A549 (cell line): Measurements from ENCODE around the gene KLB. TPM values are rescaled to one million over a fixed set of nuclear protein-coding genes. Genes with fewer than 3 reads are reported as not detected.
A peak's percentile ranks its signal among the peaks of the same experiment; 100 is the strongest.

Source experiments
- ATAC-seq, 2 experiments: fragments of 200-7000 bp in 1 of 2; fragments of >200 bp in 1 of 2; cut with Nextera tagmentation in 1 of 2; cut with Tn5 transposase in 1 of 2; 3 replicates each; pipeline versions ENCODE4 v1.8.0 to v1.9.1; 2018 to 2020; ENCODE audit warnings: mild to moderate bottlenecking in 1 of 2, moderate library complexity in 1 of 2
- CTCF ChIA-PET: fragments of 300-600 bp; sonication (Branson Sonifier 250); formaldehyde crosslinking; extraction: SDS; loops from one replicate; lab custom pipeline; 2021; ENCODE audit warnings: antibody characterized with exemption, inconsistent platforms; lab: Yijun Ruan, JAX
- POLR2A ChIA-PET: fragments of 350-600 bp; formaldehyde crosslinking; extraction: SDS; loops from one replicate; lab custom pipeline; 2021; ENCODE audit warnings: antibody characterized with exemption, inconsistent platforms; lab: Yijun Ruan, JAX
- DNase-seq, 2 experiments: peaks; one replicate each; pipeline versions ENCODE4 v3.0.0 to v3.0.0-alpha.2; 2011 to 2016; ENCODE audit warnings: low read depth in 1 of 2, low spot score in 1 of 2
- FAIRE-seq: peaks from 2 replicates; lab custom pipeline; 2011; peaks lifted over from hg19 to GRCh38; lab: Jason Lieb, UNC
- H3K27ac ChIP-seq, 2 experiments: fragments of >200 bp; sonication (Bioruptor Twin); formaldehyde crosslinking; 3 replicates each; pipeline ENCODE4 v1.5.1; 2016 to 2017
- H3K4me1 ChIP-seq: fragments of >200 bp; sonication (Bioruptor Twin); formaldehyde crosslinking; 3 replicates; pipeline ENCODE4 v1.6.1; 2016
- H3K4me2 ChIP-seq: fragments of >200 bp; sonication (Bioruptor Twin); formaldehyde crosslinking; 3 replicates; pipeline ENCODE4 v1.6.1; 2016
- H3K4me3 ChIP-seq: fragments of >200 bp; sonication (Bioruptor Twin); formaldehyde crosslinking; 3 replicates; pipeline ENCODE4 v1.5.1; 2016
- H3K9me3 ChIP-seq: fragments of >200 bp; sonication (Bioruptor Twin); formaldehyde crosslinking; 3 replicates; pipeline ENCODE4 v1.6.1; 2016
- CBX8 ChIP-seq: fragments of 200-600 bp; sonication (generic); IDR thresholded peaks from 2 replicates; pipeline ENCODE4 v1.6.1; 2016
- CEBPB ChIP-seq, 2 experiments: fragments of >200 bp in 1 of 2; sonication (Bioruptor Twin) in 1 of 2; formaldehyde crosslinking in 1 of 2; IDR thresholded peaks; 2 replicates each; pipeline ENCODE4 v1.6.1; 2012 to 2016
- CHD2 ChIP-seq: fragments of 150-350 bp; IDR thresholded peaks from 2 replicates; pipeline ENCODE4 v1.6.1; 2014; ENCODE audit warnings: low read length; ENCODE audit not compliant: partially characterized antibody
- CTCF ChIP-seq: fragments of >200 bp; sonication (Bioruptor Twin); formaldehyde crosslinking; IDR thresholded peaks from 3 replicates; pipeline ENCODE4 v1.5.1; 2016
- E2F6 ChIP-seq: IDR thresholded peaks from 2 replicates; pipeline ENCODE4 v1.6.1; 2012; ENCODE audit warnings: low read depth, borderline replicate concordance
- ELK1 ChIP-seq: fragments of 150-350 bp; IDR thresholded peaks from 2 replicates; pipeline ENCODE4 v1.6.1; 2014; ENCODE audit warnings: low read depth, mild to moderate bottlenecking, low read length
- FOSL2 ChIP-seq, 2 experiments: fragments of 450-650 bp in 1 of 2; fragments of >200 bp in 1 of 2; sonication (Bioruptor Twin) in 1 of 2; formaldehyde crosslinking; IDR thresholded peaks; 2 replicates each; pipeline versions ENCODE4 v1.5.0 to v1.6.1; 2016 to 2020; ENCODE audit warnings: mild to moderate bottlenecking in 1 of 2, moderate library complexity in 1 of 2
- HDAC2 ChIP-seq: fragments of 200-600 bp; sonication (generic); IDR thresholded peaks from 2 replicates; pipeline ENCODE4 v1.6.1; 2016
- HES2 ChIP-seq: fragments of >200 bp; sonication (Bioruptor Twin); formaldehyde crosslinking; IDR thresholded peaks from 2 replicates; pipeline ENCODE4 v1.6.1; 2016
- HMGXB4 ChIP-seq: fragments of 250-450 bp; sonication (Bioruptor Pico); IDR thresholded peaks from 2 replicates; pipeline ENCODE4 v1.5.0; 2021; ENCODE audit warnings: mild to moderate bottlenecking, moderate library complexity, borderline replicate concordance
- JUN ChIP-seq, 2 experiments: fragments of >200 bp; sonication (Bioruptor Twin); formaldehyde crosslinking; IDR thresholded peaks; 2 replicates in 1 of 2; 3 replicates in 1 of 2; pipeline ENCODE4 v1.6.1; 2016 to 2017
- JUNB ChIP-seq: fragments of >200 bp; sonication (Bioruptor Twin); formaldehyde crosslinking; IDR thresholded peaks from 2 replicates; pipeline ENCODE4 v1.6.1; 2016
- KDM1A ChIP-seq: fragments of 200-600 bp; sonication (generic); IDR thresholded peaks from 2 replicates; pipeline ENCODE4 v1.6.1; 2016; ENCODE audit warnings: low read depth, mild to moderate bottlenecking
- MAFK ChIP-seq: fragments of 450-650 bp; IDR thresholded peaks from 2 replicates; pipeline ENCODE4 v1.6.1; 2014; ENCODE audit not compliant: partially characterized antibody
- MAX ChIP-seq: IDR thresholded peaks from 2 replicates; pipeline ENCODE4 v1.6.1; 2012
- MYC ChIP-seq: IDR thresholded peaks from 2 replicates; pipeline ENCODE4 v1.6.1; 2012; ENCODE audit warnings: mild to moderate bottlenecking, inconsistent platforms, low read length, improper control_type of control experiment, borderline replicate concordance
- NFE2L2 ChIP-seq: fragments of 150-350 bp; conservative IDR thresholded peaks from 2 replicates; pipeline ENCODE4 v1.6.1; 2014; ENCODE audit warnings: low read length
- NR3C1 ChIP-seq: fragments of >200 bp; sonication (Bioruptor Twin); formaldehyde crosslinking; IDR thresholded peaks from 3 replicates; pipeline ENCODE4 v1.6.1; 2017
- RAD21 ChIP-seq, 2 experiments: fragments of >200 bp in 1 of 2; sonication (Bioruptor Twin) in 1 of 2; formaldehyde crosslinking in 1 of 2; IDR thresholded peaks in 1 of 2; conservative IDR thresholded peaks in 1 of 2; 2 replicates in 1 of 2; 3 replicates in 1 of 2; pipeline ENCODE4 v1.6.1; 2012 to 2018; ENCODE audit warnings: inconsistent platforms in 1 of 2
- RFX5 ChIP-seq: fragments of 450-650 bp; IDR thresholded peaks from 2 replicates; pipeline ENCODE4 v1.7.1; 2014; ENCODE audit warnings: antibody characterized with exemption, mild to moderate bottlenecking, moderate library complexity
- SMC3 ChIP-seq: fragments of >200 bp; sonication (Bioruptor Twin); formaldehyde crosslinking; IDR thresholded peaks from 3 replicates; pipeline ENCODE4 v1.6.1; 2018; ENCODE audit warnings: inconsistent platforms
- TP53 ChIP-seq: fragments of 250-450 bp; sonication (Bioruptor Pico); IDR thresholded peaks from 2 replicates; pipeline ENCODE4 v1.5.0; 2021; ENCODE audit warnings: mild to moderate bottlenecking, moderate library complexity
- USF2 ChIP-seq: fragments of 450-650 bp; IDR thresholded peaks from 2 replicates; pipeline ENCODE4 v1.6.1; 2014; ENCODE audit warnings: antibody characterized with exemption
- ZSCAN20 ChIP-seq: fragments of 250-450 bp; sonication (Bioruptor Pico); IDR thresholded peaks from 2 replicates; pipeline ENCODE4 v1.8.0; 2022; ENCODE audit warnings: mild to moderate bottlenecking, moderate library complexity
- WGBS: methylation state at CpG from one replicate; pipeline ENCODE4 v1.1.6; 2017; ENCODE audit errors: missing lambda C conversion rate; 5-methylcytosine and 5-hydroxymethylcytosine counted together
- polyA plus RNA-seq, 4 experiments: library from polyadenylated mRNA; depleted of rRNA in 3 of 4; stranded (reverse); fragments of >200 nt; fragmentation: RNase III in 1 of 4; extraction: RNeasy Plus Mini Kit Qiagen cat#74134 plus additional on column Dnase treatment in 1 of 4; gene quantifications; 2 replicates in 3 of 4; 3 replicates in 1 of 4; pipeline ENCODE4 v1.2.3, GENCODE V29; 2011 to 2017

The KLB gene
- polyA plus RNA-seq, 2 of the 4 experiments (the other 2 are of a cell fraction): 0.57 to 0.87 TPM

- Histone ChIP-seq H3K27ac (peak overlapping the region; percentile 89 to 92), H3K4me2 (peak overlapping the region; percentile 83), H3K4me3 (no peak overlapping the region), H3K4me1 (peaks cover 51% of the 10 kb centered on the region), H3K9me3 (no peaks in the 10 kb centered on the region)
- CTCF ChIA-PET: interaction anchor here (0.8 to 1.6 kb wide), 4 partner anchors 43 to 160 kb away, joined by 3 to 5 read pairs (median 4); no protein-coding TSS in a partner anchor
- peak; percentile 62 to 82 for DNase-seq
- WGBS: 0% methylated on average over 2 of the region's 2 CpGs
- TF ChIP-seq JUNB (no peak), SMC3 (0 out of 3 replicates have a peak, but pooled peaks have one; percentile 17), CEBPB (IDR thresholded peaks at IDR 0.05) (0 out of 4 replicates have a peak, but pooled peaks of 1 of the 2 experiments have one; percentile 11), NR3C1 (no peak), MAX (0 out of 2 replicates have a peak, but pooled peaks have one; percentile 16), FOSL2 (IDR thresholded peaks at IDR 0.05) (no peak), FOSL2 (CRISPR knock-in tag; IDR thresholded peaks at IDR 0.05) (peak; percentile 78), ZSCAN20 (CRISPR knock-in tag) (no peak), RAD21 (conservative IDR thresholded peaks at IDR 0.05 in 1 of 2, IDR thresholded peaks at IDR 0.05 in 1 of 2) (peak; percentile 34 to 41; a peak in 2 of 5 replicates), CTCF (peak; percentile 38), NFE2L2 (no peak)
- peak; percentile 85 to 96 for ATAC-seq
- POLR2A ChIA-PET: interaction anchor here (2.7 kb wide), 1 partner anchor 62 kb away, joined by 17 read pairs; the partner anchor contains the start of gene UGDH
- no peak for FAIRE-seq
Observed at GRCh38 chr4:39464886-39465501, 58.3 kb downstream of the KLB start.

- H3K27ac ChIP-seq: peak overlapping the region; percentile 89 to 92
- peak in 1 of 2 experiments; percentile 61; a peak in 3 of 6 replicates for ATAC-seq
- 2% methylated on average over 4 of the region's 4 CpGs for WGBS
Observed at GRCh38 chr4:39466747-39467146, 60.0 kb downstream of the KLB start.

More at GRCh38 chr4:39466747-39467146, 60.0 kb downstream of the KLB start:
- DNase-seq (peak in 1 of 2 experiments; percentile 78), FAIRE-seq (no peak)
- Histone ChIP-seq H3K4me1 (peaks cover 54% of the 10 kb centered on the region), H3K4me2 (peak overlapping the region; percentile 83), H3K9me3 (no peaks in the 10 kb centered on the region), H3K4me3 (no peak overlapping the region)
- ChIA-PET CTCF (interaction anchor here (0.8 to 1.5 kb wide), 5 partner anchors 56 to 301 kb away, joined by 3 to 6 read pairs (median 3); partner anchors contain the start of gene SMIM14), POLR2A (interaction anchor here (0.5 to 2.7 kb wide), 5 partner anchors 8 to 172 kb away, joined by 3 to 17 read pairs (median 4); partner anchors contain the start of genes LIAS, RPL9, SMIM14 and UGDH)
- TF ChIP-seq CEBPB (IDR thresholded peaks at IDR 0.05) (peak; percentile 30 to 86; a peak in 3 of 4 replicates), RAD21 (conservative IDR thresholded peaks at IDR 0.05 in 1 of 2, IDR thresholded peaks at IDR 0.05 in 1 of 2) (no peak), JUN (IDR thresholded peaks at IDR 0.05) (peak; percentile 17 to 27; a peak in 1 of 5 replicates), RFX5 (no peak), HDAC2 (no peak), CHD2 (no peak), TP53 (CRISPR knock-in tag) (no peak), E2F6 (no peak), FOSL2 (IDR thresholded peaks at IDR 0.05) (no peak), FOSL2 (CRISPR knock-in tag; IDR thresholded peaks at IDR 0.05) (peak; percentile 62), MYC (no peak), HES2 (no peak), NFE2L2 (0 out of 2 replicates have a peak, but pooled peaks have one; percentile 39), USF2 (no peak), MAFK (peak; percentile 94), JUNB (0 out of 2 replicates have a peak, but pooled peaks have one; percentile 29), KDM1A (no peak), HMGXB4 (no peak), CBX8 (no peak), ELK1 (no peak)
